ENCODE results near the gene ZNF521. TPM values are rescaled to one million over a fixed set of nuclear protein-coding genes. Genes with fewer than 3 reads are reported as not detected.

Gene ZNF521
- total RNA-seq, 2 experiments from 2014 or later: 0.85 to 2.8 TPM

- Histone ChIP-seq H3K9me2 (ENCODE audit: insufficient read depth, low read length) (no peaks in the 10 kb centered on the region), H3K4me2 (ENCODE audit: low read length) (no peak overlapping the region), H3K27ac (ENCODE audit: low read depth, low read length, poor library complexity, severe bottlenecking) (no peak overlapping the region), H2AFZ (ENCODE audit: low read length) (peak overlapping the region; percentile 24; the same call in 1 of the 2 replicates), H4K20me1 (ENCODE audit: insufficient read depth, low read length) (no peaks in the 10 kb centered on the region), H3K4me3 (ENCODE audit: low read depth, low read length, poor library complexity, severe bottlenecking) (no peak overlapping the region), H3K9me3 (ENCODE audit: low read length) (no peaks in the 10 kb centered on the region), H3K4me1 (ENCODE audit: insufficient read depth, low read length, poor library complexity, severe bottlenecking) (no peaks in the 10 kb centered on the region), H3K36me3 (ENCODE audit: insufficient read depth, low read length) (no peaks in the 10 kb centered on the region), H3K79me2 (ENCODE audit: insufficient read depth, low read depth, low read length) (no peaks in the 10 kb centered on the region)
- TF ChIP-seq CTCF (conservative IDR thresholded peaks at IDR 0.05; ENCODE audit: low read length) (no peak), EZH2phosphoT487 (IDR thresholded peaks at IDR 0.05; ENCODE audit: borderline replicate concordance, low read depth, low read length) (no peak)
- DNase-seq (ENCODE audit: low spot score): peak; percentile 8
- POLR2A ChIA-PET: no interaction called here
- intact Hi-C loops (cut with micrococcal nuclease; ENCODE audit: unreplicated experiment): no loop called here
- BruUV-seq (replicated peaks): no TSS peak
- CTCF ChIA-PET (ENCODE audit: unreplicated experiment): no interaction called here
These were observed 293.4 kb downstream of the ZNF521 start for GRCh38 chr18:25058521-25058920.

DNA sequence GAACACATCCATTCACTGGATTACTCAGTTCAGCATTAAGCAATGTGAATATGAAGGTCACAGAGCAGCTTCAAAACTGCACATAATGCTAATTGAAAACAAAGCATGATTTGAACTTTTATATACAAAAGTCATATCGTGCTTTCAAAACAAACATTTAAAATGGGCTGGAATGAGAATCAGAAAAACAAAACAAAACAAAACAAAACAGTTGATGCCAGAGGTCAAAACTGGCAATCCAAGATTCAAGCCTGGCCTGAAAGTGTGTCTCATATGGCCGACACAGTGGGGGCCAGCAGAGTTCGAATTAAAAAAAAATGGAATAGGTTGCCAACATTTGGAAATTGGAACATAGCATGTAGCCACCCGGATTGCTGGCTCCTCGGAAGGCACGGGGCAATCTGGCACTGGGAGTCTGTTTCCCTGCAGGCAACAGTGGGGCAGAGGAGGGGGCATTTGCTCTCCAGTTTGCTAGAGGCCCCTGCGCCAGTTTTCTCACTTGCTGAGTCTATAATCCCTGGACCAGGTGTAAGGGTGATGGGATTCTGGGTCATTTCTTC, 294.4 kb downstream of the ZNF521 start:
- CTCF ChIA-PET (ENCODE audit: unreplicated experiment): no interaction called here
- Histone ChIP-seq H3K4me1 (ENCODE audit: insufficient read depth, low read length, poor library complexity, severe bottlenecking) (no peaks in the 10 kb centered on the region), H3K4me2 (ENCODE audit: low read length) (no peak overlapping the region), H2AFZ (ENCODE audit: low read length) (no peak overlapping the region), H3K27ac (ENCODE audit: low read depth, low read length, poor library complexity, severe bottlenecking) (no peak overlapping the region), H4K20me1 (ENCODE audit: insufficient read depth, low read length) (no peaks in the 10 kb centered on the region), H3K9me2 (ENCODE audit: insufficient read depth, low read length) (no peaks in the 10 kb centered on the region), H3K4me3 (ENCODE audit: low read depth, low read length, poor library complexity, severe bottlenecking) (no peak overlapping the region), H3K36me3 (ENCODE audit: insufficient read depth, low read length) (no peaks in the 10 kb centered on the region), H3K9me3 (ENCODE audit: low read length) (no peaks in the 10 kb centered on the region), H3K79me2 (ENCODE audit: insufficient read depth, low read depth, low read length) (no peaks in the 10 kb centered on the region)
- DNase-seq (ENCODE audit: low spot score): no peak
- POLR2A ChIA-PET: no interaction called here
- no TSS peak for BruUV-seq (replicated peaks)
- TF ChIP-seq CTCF (conservative IDR thresholded peaks at IDR 0.05; ENCODE audit: low read length): no peak
- no peak for TF ChIP-seq EZH2phosphoT487 (IDR thresholded peaks at IDR 0.05; ENCODE audit: borderline replicate concordance, low read depth, low read length)
- intact Hi-C loops (cut with micrococcal nuclease; ENCODE audit: unreplicated experiment): no loop called here

DNA sequence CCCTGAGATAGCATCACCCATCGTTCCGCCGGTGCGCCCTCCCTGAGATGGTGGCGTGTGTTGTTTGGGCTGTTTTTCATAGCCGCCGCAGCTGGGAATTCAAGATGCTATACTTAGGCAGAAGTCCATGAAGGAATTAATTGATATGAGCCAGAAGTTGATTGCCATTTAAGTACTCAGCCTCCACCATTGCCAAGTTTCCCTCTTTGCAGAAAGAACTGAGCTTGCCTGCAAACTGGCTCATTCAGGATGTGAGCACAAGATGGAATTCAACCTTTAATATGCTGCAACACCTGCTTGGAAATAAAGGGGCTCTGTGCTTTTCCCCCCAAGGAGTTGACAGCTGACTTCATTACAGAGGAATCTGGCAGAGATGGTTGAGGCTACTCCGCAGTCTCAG, 295.5 kb downstream of the ZNF521 start:
- no peak for DNase-seq (ENCODE audit: low spot score)
- H3K4me1 ChIP-seq (ENCODE audit: insufficient read depth, low read length, poor library complexity, severe bottlenecking): no peaks in the 10 kb centered on the region
- intact Hi-C loops (cut with micrococcal nuclease; ENCODE audit: unreplicated experiment): no loop called here
- H3K9me3 ChIP-seq (ENCODE audit: low read length): no peaks in the 10 kb centered on the region
- no peaks in the 10 kb centered on the region for H3K36me3 ChIP-seq (ENCODE audit: insufficient read depth, low read length)
- no peaks in the 10 kb centered on the region for H3K79me2 ChIP-seq (ENCODE audit: insufficient read depth, low read depth, low read length)
- TF ChIP-seq CTCF (conservative IDR thresholded peaks at IDR 0.05; ENCODE audit: low read length) (no peak), EZH2phosphoT487 (IDR thresholded peaks at IDR 0.05; ENCODE audit: borderline replicate concordance, low read depth, low read length) (no peak)
- H3K4me2 ChIP-seq (ENCODE audit: low read length): no peak overlapping the region
- H4K20me1 ChIP-seq (ENCODE audit: insufficient read depth, low read length): no peaks in the 10 kb centered on the region
- H3K4me3 ChIP-seq (ENCODE audit: low read depth, low read length, poor library complexity, severe bottlenecking): no peak overlapping the region
- H3K9me2 ChIP-seq (ENCODE audit: insufficient read depth, low read length): no peaks in the 10 kb centered on the region
- no peak overlapping the region for H2AFZ ChIP-seq (ENCODE audit: low read length)
- ChIA-PET CTCF (ENCODE audit: unreplicated experiment) (no interaction called here), POLR2A (no interaction called here)
- no peak overlapping the region for H3K27ac ChIP-seq (ENCODE audit: low read depth, low read length, poor library complexity, severe bottlenecking)
- BruUV-seq (replicated peaks): no TSS peak

Measured in OCI-LY7 (cell line).